Fibroblast of skin of right biceps (primary cell): ENCODE measurements around the gene TSHZ2.

Experiments used
- DNase-seq: peaks from one replicate; pipeline ENCODE4 v3.0.0-alpha.2; 2013

TSHZ2 gene

GRCh38 chr20:53328961-53329360 is 356.8 kb downstream of the TSHZ2 start:
- DNase-seq: no peak

- DNase-seq: no peak
Observed at GRCh38 chr20:53329781-53330180, 357.6 kb downstream of the TSHZ2 start.

- DNase-seq: no peak
Observed at GRCh38 chr20:53330601-53331140, 358.5 kb downstream of the TSHZ2 start.

- peak; percentile 89 for DNase-seq
Observed at GRCh38 chr20:53331151-53331973, 359.2 kb downstream of the TSHZ2 start.

- no peak for DNase-seq
Observed at GRCh38 chr20:53332022-53332837, 360.1 kb downstream of the TSHZ2 start.

- no peak for DNase-seq
Observed at GRCh38 chr20:53334861-53335260, 362.7 kb downstream of the TSHZ2 start.

GRCh38 chr20:53335555-53335954 is 363.4 kb downstream of the TSHZ2 start:
- no peak for DNase-seq

- no peak for DNase-seq
Observed at GRCh38 chr20:53336892-53337291, 364.7 kb downstream of the TSHZ2 start.

GRCh38 chr20:53337390-53338101 is 365.4 kb downstream of the TSHZ2 start:
- DNase-seq: no peak

- no peak for DNase-seq
Observed at GRCh38 chr20:53338716-53339115, 366.6 kb downstream of the TSHZ2 start.

GRCh38 chr20:53342429-53342828 is 370.3 kb downstream of the TSHZ2 start:
- DNase-seq: no peak

- no peak for DNase-seq
Observed at GRCh38 chr20:53343448-53343847, 371.3 kb downstream of the TSHZ2 start.

- DNase-seq: no peak
Observed at GRCh38 chr20:53344891-53345290, 372.7 kb downstream of the TSHZ2 start.

GRCh38 chr20:53345536-53346334 is 373.6 kb downstream of the TSHZ2 start:
- DNase-seq: no peak

- peak; percentile 22 for DNase-seq
Observed at GRCh38 chr20:53346335-53346648, 374.1 kb downstream of the TSHZ2 start.

GRCh38 chr20:53349730-53350129 is 377.6 kb downstream of the TSHZ2 start:
- DNase-seq: no peak

GRCh38 chr20:53352727-53353440 is 380.7 kb downstream of the TSHZ2 start:
- DNase-seq: no peak

GRCh38 chr20:53354314-53354713 is 382.2 kb downstream of the TSHZ2 start:
- no peak for DNase-seq

- no peak for DNase-seq
Observed at GRCh38 chr20:53355790-53356189, 383.6 kb downstream of the TSHZ2 start.

- DNase-seq: no peak
Observed at GRCh38 chr20:53359425-53359824, 387.3 kb downstream of the TSHZ2 start.

GRCh38 chr20:53360852-53361251 is 388.7 kb downstream of the TSHZ2 start:
- DNase-seq: no peak

- DNase-seq: no peak
Observed at GRCh38 chr20:53362736-53363135, 390.6 kb downstream of the TSHZ2 start.
